GM18519 (cell line): ENCODE measurements around the gene PSME2.

ENCODE experiments used
- ATAC-seq: cut with Tn5 transposase; IDR thresholded peaks from one replicate; pipeline ENCODE4 v1.9.1; 2021; ENCODE audit warnings: mild to moderate bottlenecking, moderate library complexity; ENCODE audit not compliant: unreplicated experiment, low FRiP score

Gene PSME2

GRCh38 chr14:24156840-24157239, 10.4 kb upstream of the PSME2 start:
- no peak for ATAC-seq

- no peak for ATAC-seq
Measured at GRCh38 chr14:24155100-24155499, 8.7 kb upstream of the PSME2 start.

- no peak for ATAC-seq
Measured at GRCh38 chr14:24151404-24152080, 5.1 kb upstream of the PSME2 start.

GRCh38 chr14:24150993-24151392, 4.6 kb upstream of the PSME2 start:
- no peak for ATAC-seq

GRCh38 chr14:24150567-24150966, 4.2 kb upstream of the PSME2 start:
- ATAC-seq = no peak

GRCh38 chr14:24150061-24150460, 3.7 kb upstream of the PSME2 start:
- no peak for ATAC-seq

GRCh38 chr14:24149302-24149969, 3.0 kb upstream of the PSME2 start:
- ATAC-seq = no peak

GRCh38 chr14:24147761-24148428, 1.5 kb upstream of the PSME2 start:
- no peak for ATAC-seq

- ATAC-seq = peak; percentile 65
Measured at GRCh38 chr14:24146978-24147760, 759 bp upstream of the PSME2 start, which contains the start of gene RNF31. Gene RNF31 (plus strand): TSS chr14:24147498. CDS start chr14:24147699, 201 bp downstream.

- no peak for ATAC-seq
Measured at GRCh38 chr14:24145690-24146452, 539 bp downstream of the PSME2 start.

- no peak for ATAC-seq
Measured at GRCh38 chr14:24145219-24145618, 1.2 kb downstream of the PSME2 start.

GRCh38 chr14:24144451-24144850, 2.0 kb downstream of the PSME2 start:
- no peak for ATAC-seq

GRCh38 chr14:24143511-24143910, 2.9 kb downstream of the PSME2 start:
- ATAC-seq = no peak

- ATAC-seq = peak; percentile 76
Measured at GRCh38 chr14:24141097-24141880, 5.1 kb downstream of the PSME2 start, which contains the start of gene EMC9. Gene EMC9 (minus strand): TSS chr14:24141591. CDS start chr14:24141304, 287 bp downstream.

- no peak for ATAC-seq
Measured at GRCh38 chr14:24139272-24139934, 7.0 kb downstream of the PSME2 start.

GRCh38 chr14:24138396-24139271, 7.8 kb downstream of the PSME2 start:
- no peak for ATAC-seq

- ATAC-seq = no peak
Measured at GRCh38 chr14:24137529-24138395, 8.6 kb downstream of the PSME2 start.
